WERI-Rb-1 (cell line): ENCODE data around the gene IGSF10.

Experiments used
- DNase-seq: peaks from one replicate; pipeline ENCODE4 v3.0.0-alpha.2; 2020
- H3K27ac ChIP-seq: fragments of 250-450 bp; sonication (Bioruptor Pico); 2 replicates; pipeline ENCODE4 v1.5.1; 2020; ENCODE audit warnings: mild to moderate bottlenecking, moderate library complexity
- H3K27me3 ChIP-seq: fragments of 250-450 bp; sonication (Bioruptor Pico); 2 replicates; pipeline ENCODE4 v1.5.1; 2021; ENCODE audit warnings: mild to moderate bottlenecking, low read depth, moderate library complexity; ENCODE audit not compliant: insufficient read depth, severe bottlenecking
- H3K36me3 ChIP-seq: fragments of 250-450 bp; sonication (Bioruptor Pico); 2 replicates; pipeline ENCODE4 v1.5.1; 2020; ENCODE audit warnings: mild to moderate bottlenecking, moderate library complexity
- H3K4me3 ChIP-seq: 2 replicates; pipeline ENCODE4 v1.5.1; 2011; ENCODE audit warnings: low read depth, mild to moderate bottlenecking, control low read depth, low read length
- H3K9me3 ChIP-seq: fragments of 250-450 bp; sonication (Bioruptor Pico); 2 replicates; pipeline ENCODE4 v1.5.1; 2021; ENCODE audit warnings: mild to moderate bottlenecking, moderate library complexity; ENCODE audit not compliant: severe bottlenecking
- TF ChIP-seq, protein P1 (sequence below): IDR thresholded peaks from 2 replicates; pipeline ENCODE4 v1.5.1; 2011; ENCODE audit warnings: low read depth, mild to moderate bottlenecking, control low read depth, inconsistent platforms, low read length

Gene IGSF10

DNA sequence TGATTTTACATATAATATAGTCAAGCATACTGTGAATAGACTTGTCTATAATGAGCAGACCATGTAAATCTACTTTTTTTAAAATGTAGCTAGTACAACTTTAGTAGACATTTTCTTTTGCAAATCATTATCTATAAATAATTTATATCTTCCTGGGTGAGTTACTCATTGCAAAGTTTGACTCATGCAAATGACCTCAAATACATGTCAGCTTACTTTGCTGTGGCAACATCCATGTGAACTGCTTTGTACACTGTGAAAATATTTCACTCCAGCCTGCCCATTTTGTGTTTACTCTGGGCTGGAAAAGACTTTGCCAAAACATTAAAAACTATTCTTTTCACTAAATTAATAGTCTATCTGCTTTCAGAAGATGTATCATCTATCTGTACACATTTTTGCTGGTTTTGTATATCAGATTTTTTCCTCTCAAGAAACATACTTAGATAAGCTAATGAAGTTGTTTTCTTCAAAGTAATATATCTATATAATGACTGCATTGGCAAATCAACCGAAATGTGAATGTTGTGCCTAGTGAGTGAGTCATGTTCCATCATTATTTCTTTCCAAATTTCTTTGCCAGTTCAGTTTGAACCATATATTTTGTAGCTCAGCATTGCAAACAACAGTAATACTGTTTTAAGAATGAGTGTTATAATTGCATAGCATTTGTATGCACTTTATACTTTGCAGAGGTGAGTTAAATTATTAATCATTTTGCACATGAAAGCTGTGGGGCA is 26.5 kb downstream of the IGSF10 start:
- Histone ChIP-seq H3K9me3 (no peaks in the 10 kb centered on the region), H3K36me3 (no peaks in the 10 kb centered on the region), H3K27me3 (no peaks in the 10 kb centered on the region), H3K4me3 (no peak overlapping the region), H3K27ac (no peak overlapping the region)
- DNase-seq: no peak
- TF ChIP-seq, protein P1, sequence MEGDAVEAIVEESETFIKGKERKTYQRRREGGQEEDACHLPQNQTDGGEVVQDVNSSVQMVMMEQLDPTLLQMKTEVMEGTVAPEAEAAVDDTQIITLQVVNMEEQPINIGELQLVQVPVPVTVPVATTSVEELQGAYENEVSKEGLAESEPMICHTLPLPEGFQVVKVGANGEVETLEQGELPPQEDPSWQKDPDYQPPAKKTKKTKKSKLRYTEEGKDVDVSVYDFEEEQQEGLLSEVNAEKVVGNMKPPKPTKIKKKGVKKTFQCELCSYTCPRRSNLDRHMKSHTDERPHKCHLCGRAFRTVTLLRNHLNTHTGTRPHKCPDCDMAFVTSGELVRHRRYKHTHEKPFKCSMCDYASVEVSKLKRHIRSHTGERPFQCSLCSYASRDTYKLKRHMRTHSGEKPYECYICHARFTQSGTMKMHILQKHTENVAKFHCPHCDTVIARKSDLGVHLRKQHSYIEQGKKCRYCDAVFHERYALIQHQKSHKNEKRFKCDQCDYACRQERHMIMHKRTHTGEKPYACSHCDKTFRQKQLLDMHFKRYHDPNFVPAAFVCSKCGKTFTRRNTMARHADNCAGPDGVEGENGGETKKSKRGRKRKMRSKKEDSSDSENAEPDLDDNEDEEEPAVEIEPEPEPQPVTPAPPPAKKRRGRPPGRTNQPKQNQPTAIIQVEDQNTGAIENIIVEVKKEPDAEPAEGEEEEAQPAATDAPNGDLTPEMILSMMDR: no peak

DNA sequence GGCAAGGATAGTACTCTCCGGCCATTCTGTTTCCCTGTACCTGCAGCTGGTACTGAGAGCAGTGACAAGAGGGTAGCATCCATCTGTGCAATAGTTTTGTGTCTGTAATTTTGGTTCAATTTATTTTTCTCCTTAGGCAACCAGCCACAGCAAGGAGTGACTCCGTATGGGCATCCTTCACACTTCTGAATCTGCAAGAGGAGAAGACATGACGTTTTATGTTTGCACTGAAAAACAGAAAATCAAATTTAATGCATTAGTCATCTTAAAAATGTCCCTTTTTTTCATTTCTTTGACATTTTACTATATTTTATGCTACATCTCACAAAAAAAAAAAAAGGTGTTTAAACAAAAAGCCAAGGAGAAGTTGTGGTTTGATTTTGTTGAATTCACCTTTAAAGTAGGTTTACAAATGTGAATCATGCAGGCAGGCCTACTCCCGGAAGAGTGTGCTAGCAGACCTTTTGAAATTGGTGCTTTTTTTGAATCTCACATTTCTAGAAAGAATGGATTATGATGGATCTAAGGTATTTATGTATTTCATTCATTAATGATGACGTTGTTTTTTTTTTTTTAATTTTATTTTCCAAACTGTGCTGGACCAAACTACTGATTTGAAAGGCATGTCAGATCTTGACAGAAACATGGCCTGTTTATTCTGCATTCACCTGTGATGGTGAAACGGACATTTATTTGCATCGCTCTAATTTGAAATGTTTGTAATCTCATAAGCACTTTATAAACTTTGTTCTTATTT is 28.1 kb downstream of the IGSF10 start:
- Histone ChIP-seq H3K27me3 (no peaks in the 10 kb centered on the region), H3K4me3 (no peak overlapping the region), H3K36me3 (no peaks in the 10 kb centered on the region), H3K9me3 (no peaks in the 10 kb centered on the region), H3K27ac (no peak overlapping the region)
- TF ChIP-seq, protein P1: no peak
- DNase-seq: no peak

DNA sequence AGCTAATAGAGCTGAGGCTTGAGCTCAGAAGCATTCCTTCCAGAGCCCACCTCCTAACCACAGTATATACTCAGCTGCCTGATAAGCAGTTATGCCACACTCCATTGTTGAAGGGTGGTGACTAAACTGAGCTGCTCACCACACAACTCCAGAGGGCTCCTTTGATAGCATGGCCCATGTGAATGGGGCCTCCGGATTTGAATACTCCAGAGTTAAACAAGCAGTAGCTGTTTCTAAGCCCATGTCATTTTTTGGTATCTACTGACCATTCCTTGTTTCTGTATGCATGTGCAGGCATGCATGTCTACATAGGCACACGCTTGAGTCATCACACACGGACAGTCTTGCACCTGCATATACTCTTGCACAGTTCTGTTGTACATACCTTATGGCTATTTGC is 28.9 kb downstream of the IGSF10 start:
- no peaks in the 10 kb centered on the region for H3K36me3 ChIP-seq
- H3K9me3 ChIP-seq: no peaks in the 10 kb centered on the region
- no peak for DNase-seq
- no peak overlapping the region for H3K4me3 ChIP-seq
- no peaks in the 10 kb centered on the region for H3K27me3 ChIP-seq
- TF ChIP-seq, protein P1: no peak
- H3K27ac ChIP-seq: no peak overlapping the region

- Histone ChIP-seq H3K4me3 (no peak overlapping the region), H3K9me3 (no peaks in the 10 kb centered on the region), H3K36me3 (no peaks in the 10 kb centered on the region), H3K27me3 (no peaks in the 10 kb centered on the region), H3K27ac (no peak overlapping the region)
- TF ChIP-seq, protein P1: no peak
- no peak for DNase-seq
Measured at GRCh38 chr3:151430821-151431484, 29.9 kb downstream of the IGSF10 start.

DNA sequence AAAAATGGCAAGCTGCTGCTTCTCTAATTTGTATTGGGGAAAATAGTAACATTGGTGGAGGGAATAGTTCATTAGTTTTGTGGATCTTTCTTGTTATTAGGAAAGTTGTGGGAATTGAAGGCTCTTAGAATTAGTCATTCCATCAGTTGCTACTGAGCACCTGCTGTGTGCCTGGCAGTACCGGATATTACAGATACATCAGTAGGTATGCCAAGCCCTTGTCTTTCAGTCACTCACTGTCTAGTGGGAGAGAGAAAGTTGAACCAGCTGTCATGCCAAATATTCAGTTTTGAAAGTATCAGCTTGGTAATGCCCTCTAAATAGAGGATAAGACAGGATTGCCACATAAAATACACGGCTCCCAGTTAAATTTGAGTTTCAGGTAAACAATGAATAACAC is 32.5 kb downstream of the IGSF10 start:
- Histone ChIP-seq H3K4me3 (no peak overlapping the region), H3K36me3 (no peaks in the 10 kb centered on the region), H3K9me3 (no peaks in the 10 kb centered on the region), H3K27ac (no peak overlapping the region), H3K27me3 (no peaks in the 10 kb centered on the region)
- TF ChIP-seq, protein P1: no peak
- DNase-seq: no peak
